ENCODE measurements around the gene FOXM1. TPM values are rescaled to one million over a fixed set of nuclear protein-coding genes. Genes with fewer than 3 reads are reported as not detected.

FOXM1 gene
- total and polyA plus RNA-seq, 2 of the 13 experiments (the other 11 are each of a cell fraction or from before 2014, with no cell fraction given), result 17.1 to 25.9 TPM

- TF ChIP-seq REXO4 (CRISPR knock-in tag; IDR thresholded peaks at IDR 0.05; ENCODE audit: borderline replicate concordance) (no peak), SIN3A (IDR thresholded peaks at IDR 0.05; ENCODE audit: borderline replicate concordance, low read depth, low read length) (no peak), ZNF891 (CRISPR knock-in tag; IDR thresholded peaks at IDR 0.05) (no peak), ZNF333 (CRISPR knock-in tag; IDR thresholded peaks at IDR 0.05; ENCODE audit: borderline replicate concordance) (no peak)
- TF ChIP-seq, protein P1, sequence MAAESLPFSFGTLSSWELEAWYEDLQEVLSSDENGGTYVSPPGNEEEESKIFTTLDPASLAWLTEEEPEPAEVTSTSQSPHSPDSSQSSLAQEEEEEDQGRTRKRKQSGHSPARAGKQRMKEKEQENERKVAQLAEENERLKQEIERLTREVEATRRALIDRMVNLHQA (CRISPR knock-in tag; IDR thresholded peaks at IDR 0.05), result no peak
- intact Hi-C loops (cut with micrococcal nuclease; ENCODE audit: unreplicated experiment) (no loop called here), in situ Hi-C loops (cut with HindIII; ENCODE audit: extremely low pct_ligation_motif_present, low pct_unique_long_range_greater_than_20kb) (no loop called here)
- DNase-seq (ENCODE audit: low spot score) (no peak), ATAC-seq (no peak), FAIRE-seq (no peak)
- WGBS (ENCODE audit: low lambda C conversion rate), result 95% methylated on average over 5 of the region's 7 CpGs
- Histone ChIP-seq H3K4me3 (replicated peaks in 1 of 3; ENCODE audit: insufficient read depth in 1 of 3, low read depth in 2 of 3, low read length in 3 of 3) (no peak overlapping the region), H3K9me3 (ENCODE audit: low read length) (no peaks in the 10 kb centered on the region), H3K4me1 (ENCODE audit: insufficient read depth, low read length) (no peaks in the 10 kb centered on the region), H3K36me3 (replicated peaks in 1 of 2; ENCODE audit: control insufficient read depth in 1 of 2, insufficient read depth in 2 of 2, low read length in 2 of 2) (peaks cover 25 to 77% of the 10 kb centered on the region in 2 experiments), H3K4me2 (ENCODE audit: low read depth, low read length) (no peak overlapping the region), H4K20me1 (ENCODE audit: insufficient read depth, low read length) (no peaks in the 10 kb centered on the region), H3K27me3 (ENCODE audit: control insufficient read depth in 1 of 2, insufficient read depth in 2 of 2, low read length in 2 of 2) (no peaks in the 10 kb centered on the region), H3K27ac (ENCODE audit: extremely low read length, insufficient read depth, low read length) (no peak overlapping the region), H3K79me2 (ENCODE audit: insufficient read depth, low read length) (no peaks in the 10 kb centered on the region), H3K9ac (ENCODE audit: insufficient read depth, low read depth, low read length) (no peak overlapping the region), H2AFZ (ENCODE audit: low read length) (no peak overlapping the region)
- POLR2A ChIA-PET, result no interaction called here
- CTCF ChIA-PET (ENCODE audit: low intra/inter-chr PET ratio, low total read pairs), result no interaction called here
- no TSS peak for BruUV-seq (replicated peaks)
Observed at GRCh38 chr12:2862876-2863275, 14.1 kb downstream of the FOXM1 start.

DNA sequence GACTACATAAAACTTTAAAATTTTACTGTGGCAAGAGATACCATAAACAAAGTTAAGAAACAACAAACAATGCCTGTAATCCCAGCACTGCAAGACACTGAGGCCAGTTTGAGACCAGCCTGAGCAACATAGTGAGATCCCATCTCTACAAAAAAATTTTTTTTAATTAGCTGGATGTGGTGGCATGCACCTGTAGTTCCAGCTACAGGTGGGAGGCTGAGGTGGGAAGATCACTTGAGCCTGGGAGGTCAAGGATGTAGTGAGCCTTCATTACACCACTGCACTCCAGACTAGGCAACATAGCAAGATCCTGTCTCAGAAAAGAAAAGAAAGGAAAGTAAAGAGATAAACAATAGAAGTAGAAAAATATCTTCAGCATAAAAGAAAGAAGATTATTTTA lies 16.8 kb downstream of the FOXM1 start:
- ChIA-PET CTCF (ENCODE audit: low intra/inter-chr PET ratio, low total read pairs) (no interaction called here), POLR2A (no interaction called here)
- Histone ChIP-seq H3K9me3 (ENCODE audit: low read length) (no peaks in the 10 kb centered on the region), H3K27ac (ENCODE audit: extremely low read length, insufficient read depth, low read length) (no peak overlapping the region), H3K27me3 (ENCODE audit: control insufficient read depth in 1 of 2, insufficient read depth in 2 of 2, low read length in 2 of 2) (no peaks in the 10 kb centered on the region), H3K4me2 (ENCODE audit: low read depth, low read length) (no peak overlapping the region), H4K20me1 (ENCODE audit: insufficient read depth, low read length) (no peaks in the 10 kb centered on the region), H3K4me1 (ENCODE audit: insufficient read depth, low read length) (peaks cover 12% of the 10 kb centered on the region), H2AFZ (ENCODE audit: low read length) (no peak overlapping the region), H3K9ac (ENCODE audit: insufficient read depth, low read depth, low read length) (no peak overlapping the region), H3K4me3 (replicated peaks in 1 of 3; ENCODE audit: insufficient read depth in 1 of 3, low read depth in 2 of 3, low read length in 3 of 3) (no peak overlapping the region), H3K36me3 (replicated peaks in 1 of 2; ENCODE audit: control insufficient read depth in 1 of 2, insufficient read depth in 2 of 2, low read length in 2 of 2) (peaks cover 19 to 57% of the 10 kb centered on the region in 2 experiments), H3K79me2 (ENCODE audit: insufficient read depth, low read length) (no peaks in the 10 kb centered on the region)
- in situ Hi-C loops (cut with HindIII; ENCODE audit: extremely low pct_ligation_motif_present, low pct_unique_long_range_greater_than_20kb) (no loop called here), intact Hi-C loops (cut with micrococcal nuclease; ENCODE audit: unreplicated experiment) (no loop called here)
- ATAC-seq, result no peak
- no TSS peak for BruUV-seq (replicated peaks)
- no peak for FAIRE-seq
- TF ChIP-seq EEA1 (CRISPR knock-in tag; IDR thresholded peaks at IDR 0.05; ENCODE audit: borderline replicate concordance), result no peak
- TF ChIP-seq POLR2AphosphoS5 (IDR thresholded peaks at IDR 0.05; ENCODE audit: low read depth, low read length), result no peak
- no peak for TF ChIP-seq DR1 (CRISPR knock-in tag; IDR thresholded peaks at IDR 0.05)
- no peak for DNase-seq (ENCODE audit: low spot score)
